HepG2 (cell line): ENCODE measurements around the gene TNFSF10. TPM values are rescaled to one million over a fixed set of nuclear protein-coding genes. Genes with fewer than 3 reads are reported as not detected.

Experiments used
- BHLHE40 ChIP-seq: IDR thresholded peaks from 2 replicates; pipeline ENCODE4 v1.6.1; 2011; ENCODE audit warnings: low read length, improper control_type of control experiment
- CREM ChIP-seq, 2 experiments: sonication (generic) in 1 of 2; formaldehyde crosslinking in 1 of 2; IDR thresholded peaks; 2 replicates each; pipeline versions ENCODE4 v1.4.0 to v1.6.1; 2016 to 2020; ENCODE audit warnings: antibody characterized with exemption in 1 of 2, mild to moderate bottlenecking in 1 of 2, missing genetic modification reagents in 1 of 2
- HIVEP1 ChIP-seq: sonication (generic); formaldehyde crosslinking; IDR thresholded peaks from 2 replicates; pipeline ENCODE4 v1.4.0; 2020; ENCODE audit warnings: mild to moderate bottlenecking, missing genetic modification reagents
- HOXD1 ChIP-seq: sonication (generic); formaldehyde crosslinking; IDR thresholded peaks from 2 replicates; pipeline ENCODE4 v1.5.0; 2020; ENCODE audit warnings: missing genetic modification reagents
- JARID2 ChIP-seq: sonication (generic); formaldehyde crosslinking; IDR thresholded peaks from 2 replicates; pipeline ENCODE4 v1.8.1; 2023; ENCODE audit warnings: missing genetic modification reagents, inconsistent platforms; ENCODE audit not compliant: insufficient replicate concordance
- KDM3A ChIP-seq: IDR thresholded peaks from 2 replicates; pipeline ENCODE4 v1.6.1; 2018; ENCODE audit warnings: low read depth, missing compliant biosample characterization
- KLF11 ChIP-seq: IDR thresholded peaks from 2 replicates; pipeline ENCODE4 v1.6.1; 2016; ENCODE audit warnings: missing compliant biosample characterization
- LCORL ChIP-seq, 2 experiments: fragments of 450-650 bp in 1 of 2; sonication (generic) in 1 of 2; formaldehyde crosslinking in 1 of 2; IDR thresholded peaks; 2 replicates each; pipeline versions ENCODE4 v1.5.0 to v1.6.1; 2017 to 2020; ENCODE audit warnings: antibody characterized with exemption in 1 of 2, missing genetic modification reagents in 1 of 2
- RFXANK ChIP-seq: IDR thresholded peaks from 2 replicates; pipeline ENCODE4 v1.6.1; 2016
- TAF15 ChIP-seq: fragments of 200-400 bp; formaldehyde crosslinking; IDR thresholded peaks from one replicate; pipeline ENCODE4 v1.6.1; 2018; ENCODE audit warnings: mild to moderate bottlenecking, low read depth, low read length; ENCODE audit not compliant: poor library complexity, severe bottlenecking
- ZFP1 ChIP-seq: IDR thresholded peaks from 2 replicates; pipeline ENCODE4 v1.6.1; 2016
- ZNF33B ChIP-seq: sonication (generic); formaldehyde crosslinking; IDR thresholded peaks from 2 replicates; pipeline ENCODE4 v1.5.1; 2020; ENCODE audit warnings: mild to moderate bottlenecking, missing genetic modification reagents
- ZNF563 ChIP-seq: sonication (generic); formaldehyde crosslinking; IDR thresholded peaks from 2 replicates; pipeline ENCODE4 v1.8.0; 2022; ENCODE audit warnings: mild to moderate bottlenecking, moderate library complexity, missing genetic modification reagents
- polyA plus RNA-seq, 8 experiments: library from polyadenylated mRNA; depleted of rRNA in 3 of 8; stranded (reverse) in 7 of 8; unstranded in 1 of 8; fragments of >200 nt; fragmentation: Illumina TruSeq in 4 of 8; extraction: Trizol in 4 of 8; gene quantifications; 2 replicates each; pipeline versions ENCODE4 v1.2.1 to v1.2.3, GENCODE V29; 2011 to 2016; ENCODE audit warnings: low read depth in 4 of 8, missing spikeins in 1 of 8, mixed read lengths in 1 of 8; ENCODE audit not compliant: insufficient read depth in 1 of 8
- total RNA-seq, 5 experiments: library from RNA; depleted of rRNA; stranded (reverse); fragments of >200 nt; fragmentation: Illumina TruSeq; extraction: Trizol; gene quantifications; 2 replicates each; pipeline ENCODE4 v1.2.3, GENCODE V29; 2016; ENCODE audit warnings: low read depth in 1 of 5
- TF ChIP-seq, protein P1 (sequence below): fragments of 450-650 bp; IDR thresholded peaks from 2 replicates; pipeline ENCODE4 v1.6.1; 2017; ENCODE audit warnings: mild to moderate bottlenecking
- TF ChIP-seq, protein P2 (sequence below): sonication (generic); formaldehyde crosslinking; IDR thresholded peaks from 2 replicates; pipeline ENCODE4 v1.4.0; 2020; ENCODE audit warnings: mild to moderate bottlenecking, low read depth, missing genetic modification reagents
- TF ChIP-seq, protein P3 (sequence below): sonication (generic); formaldehyde crosslinking; IDR thresholded peaks from 2 replicates; pipeline ENCODE4 v1.9.0; 2021; ENCODE audit warnings: missing genetic modification reagents, mild to moderate bottlenecking, borderline replicate concordance
- TF ChIP-seq, protein P4 (sequence below): sonication (generic); formaldehyde crosslinking; IDR thresholded peaks from 2 replicates; pipeline ENCODE4 v1.5.0; 2020; ENCODE audit warnings: mild to moderate bottlenecking, missing genetic modification reagents
- TF ChIP-seq, protein P5 (sequence below): sonication (generic); formaldehyde crosslinking; IDR thresholded peaks from 2 replicates; pipeline ENCODE4 v1.4.0; 2020; ENCODE audit warnings: missing genetic modification reagents
- TF ChIP-seq, protein P6 (sequence below): IDR thresholded peaks from 2 replicates; pipeline ENCODE4 v1.6.1; 2018; ENCODE audit warnings: missing genetic modification reagents, mild to moderate bottlenecking, missing compliant biosample characterization

The TNFSF10 gene
- total and polyA plus RNA-seq, 2 of the 13 experiments (the other 11 are each of a cell fraction or from before 2014, with no cell fraction given) = 8.4 to 9.9 TPM

DNA sequence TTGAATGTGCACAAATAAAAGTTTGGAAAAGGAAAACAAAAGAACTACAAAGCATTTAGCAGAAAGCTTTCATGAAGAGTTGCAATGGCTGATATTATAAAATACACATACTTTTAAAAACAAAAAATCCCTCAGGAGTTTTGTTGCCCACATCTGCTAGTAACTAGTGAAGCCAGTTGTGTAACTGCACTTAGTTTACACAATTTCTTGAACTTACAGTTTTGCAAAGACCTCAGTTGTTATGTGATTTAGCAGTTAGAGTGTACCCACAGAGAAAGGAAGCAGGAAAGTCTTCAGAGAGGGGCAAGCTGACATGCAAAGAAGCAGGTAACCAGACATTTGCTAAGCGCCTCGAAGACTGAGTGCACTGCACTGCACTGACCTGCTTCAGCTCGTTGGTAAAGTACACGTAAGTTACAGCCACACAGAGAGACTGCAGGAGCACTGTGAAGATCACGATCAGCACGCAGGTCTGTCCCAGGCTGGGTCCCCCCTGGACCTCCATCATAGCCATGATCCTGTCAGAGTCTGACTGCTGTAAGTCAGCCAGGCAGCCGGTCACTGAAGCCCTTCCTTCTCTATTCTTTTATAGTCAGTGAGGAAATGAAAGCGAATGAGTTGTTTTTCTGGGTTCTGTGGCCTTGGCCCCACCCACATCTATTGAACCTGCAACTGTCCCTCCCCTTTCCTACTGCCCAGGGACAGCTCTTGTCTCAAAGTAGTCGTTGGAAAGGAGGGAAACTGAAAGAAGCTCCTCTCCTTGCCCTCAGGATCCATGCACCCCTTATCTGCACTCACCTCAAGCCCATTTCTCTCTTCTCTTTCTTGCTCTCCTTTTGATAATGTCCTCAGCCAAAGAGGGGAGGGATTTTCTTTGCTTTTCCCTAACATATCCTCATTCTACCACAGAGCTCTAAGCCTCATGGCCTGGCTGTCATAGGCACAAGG lies at the start of gene TNFSF10 (continued):
- TF ChIP-seq, protein P1, sequence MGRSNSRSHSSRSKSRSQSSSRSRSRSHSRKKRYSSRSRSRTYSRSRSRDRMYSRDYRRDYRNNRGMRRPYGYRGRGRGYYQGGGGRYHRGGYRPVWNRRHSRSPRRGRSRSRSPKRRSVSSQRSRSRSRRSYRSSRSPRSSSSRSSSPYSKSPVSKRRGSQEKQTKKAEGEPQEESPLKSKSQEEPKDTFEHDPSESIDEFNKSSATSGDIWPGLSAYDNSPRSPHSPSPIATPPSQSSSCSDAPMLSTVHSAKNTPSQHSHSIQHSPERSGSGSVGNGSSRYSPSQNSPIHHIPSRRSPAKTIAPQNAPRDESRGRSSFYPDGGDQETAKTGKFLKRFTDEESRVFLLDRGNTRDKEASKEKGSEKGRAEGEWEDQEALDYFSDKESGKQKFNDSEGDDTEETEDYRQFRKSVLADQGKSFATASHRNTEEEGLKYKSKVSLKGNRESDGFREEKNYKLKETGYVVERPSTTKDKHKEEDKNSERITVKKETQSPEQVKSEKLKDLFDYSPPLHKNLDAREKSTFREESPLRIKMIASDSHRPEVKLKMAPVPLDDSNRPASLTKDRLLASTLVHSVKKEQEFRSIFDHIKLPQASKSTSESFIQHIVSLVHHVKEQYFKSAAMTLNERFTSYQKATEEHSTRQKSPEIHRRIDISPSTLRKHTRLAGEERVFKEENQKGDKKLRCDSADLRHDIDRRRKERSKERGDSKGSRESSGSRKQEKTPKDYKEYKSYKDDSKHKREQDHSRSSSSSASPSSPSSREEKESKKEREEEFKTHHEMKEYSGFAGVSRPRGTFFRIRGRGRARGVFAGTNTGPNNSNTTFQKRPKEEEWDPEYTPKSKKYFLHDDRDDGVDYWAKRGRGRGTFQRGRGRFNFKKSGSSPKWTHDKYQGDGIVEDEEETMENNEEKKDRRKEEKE = no peak
- TF ChIP-seq ZNF563 (CRISPR knock-in tag) (peak; percentile 75), ZNF33B (CRISPR knock-in tag) (0 out of 2 replicates have a peak, but pooled peaks have one; percentile 32), BHLHE40 (no peak), ZFP1 (CRISPR knock-in tag) (no peak), JARID2 (CRISPR knock-in tag) (no peak), HOXD1 (CRISPR knock-in tag) (no peak), KLF11 (CRISPR knock-in tag) (no peak), TAF15 (no peak), HIVEP1 (CRISPR knock-in tag) (no peak), KDM3A (CRISPR knock-in tag) (no peak), CREM (IDR thresholded peaks at IDR 0.05) (no peak), CREM (CRISPR knock-in tag; IDR thresholded peaks at IDR 0.05) (no peak), LCORL (IDR thresholded peaks at IDR 0.05) (no peak), LCORL (CRISPR knock-in tag; IDR thresholded peaks at IDR 0.05) (no peak), RFXANK (CRISPR knock-in tag) (no peak)
- TF ChIP-seq, protein P2, sequence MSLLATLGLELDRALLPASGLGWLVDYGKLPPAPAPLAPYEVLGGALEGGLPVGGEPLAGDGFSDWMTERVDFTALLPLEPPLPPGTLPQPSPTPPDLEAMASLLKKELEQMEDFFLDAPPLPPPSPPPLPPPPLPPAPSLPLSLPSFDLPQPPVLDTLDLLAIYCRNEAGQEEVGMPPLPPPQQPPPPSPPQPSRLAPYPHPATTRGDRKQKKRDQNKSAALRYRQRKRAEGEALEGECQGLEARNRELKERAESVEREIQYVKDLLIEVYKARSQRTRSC = no peak
- TF ChIP-seq, protein P3, sequence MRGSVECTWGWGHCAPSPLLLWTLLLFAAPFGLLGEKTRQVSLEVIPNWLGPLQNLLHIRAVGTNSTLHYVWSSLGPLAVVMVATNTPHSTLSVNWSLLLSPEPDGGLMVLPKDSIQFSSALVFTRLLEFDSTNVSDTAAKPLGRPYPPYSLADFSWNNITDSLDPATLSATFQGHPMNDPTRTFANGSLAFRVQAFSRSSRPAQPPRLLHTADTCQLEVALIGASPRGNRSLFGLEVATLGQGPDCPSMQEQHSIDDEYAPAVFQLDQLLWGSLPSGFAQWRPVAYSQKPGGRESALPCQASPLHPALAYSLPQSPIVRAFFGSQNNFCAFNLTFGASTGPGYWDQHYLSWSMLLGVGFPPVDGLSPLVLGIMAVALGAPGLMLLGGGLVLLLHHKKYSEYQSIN = no peak
- TF ChIP-seq, protein P4, sequence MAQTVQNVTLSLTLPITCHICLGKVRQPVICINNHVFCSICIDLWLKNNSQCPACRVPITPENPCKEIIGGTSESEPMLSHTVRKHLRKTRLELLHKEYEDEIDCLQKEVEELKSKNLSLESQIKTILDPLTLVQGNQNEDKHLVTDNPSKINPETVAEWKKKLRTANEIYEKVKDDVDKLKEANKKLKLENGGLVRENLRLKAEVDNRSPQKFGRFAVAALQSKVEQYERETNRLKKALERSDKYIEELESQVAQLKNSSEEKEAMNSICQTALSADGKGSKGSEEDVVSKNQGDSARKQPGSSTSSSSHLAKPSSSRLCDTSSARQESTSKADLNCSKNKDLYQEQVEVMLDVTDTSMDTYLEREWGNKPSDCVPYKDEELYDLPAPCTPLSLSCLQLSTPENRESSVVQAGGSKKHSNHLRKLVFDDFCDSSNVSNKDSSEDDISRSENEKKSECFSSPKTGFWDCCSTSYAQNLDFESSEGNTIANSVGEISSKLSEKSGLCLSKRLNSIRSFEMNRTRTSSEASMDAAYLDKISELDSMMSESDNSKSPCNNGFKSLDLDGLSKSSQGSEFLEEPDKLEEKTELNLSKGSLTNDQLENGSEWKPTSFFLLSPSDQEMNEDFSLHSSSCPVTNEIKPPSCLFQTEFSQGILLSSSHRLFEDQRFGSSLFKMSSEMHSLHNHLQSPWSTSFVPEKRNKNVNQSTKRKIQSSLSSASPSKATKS (CRISPR knock-in tag) = no peak
- TF ChIP-seq, protein P5, sequence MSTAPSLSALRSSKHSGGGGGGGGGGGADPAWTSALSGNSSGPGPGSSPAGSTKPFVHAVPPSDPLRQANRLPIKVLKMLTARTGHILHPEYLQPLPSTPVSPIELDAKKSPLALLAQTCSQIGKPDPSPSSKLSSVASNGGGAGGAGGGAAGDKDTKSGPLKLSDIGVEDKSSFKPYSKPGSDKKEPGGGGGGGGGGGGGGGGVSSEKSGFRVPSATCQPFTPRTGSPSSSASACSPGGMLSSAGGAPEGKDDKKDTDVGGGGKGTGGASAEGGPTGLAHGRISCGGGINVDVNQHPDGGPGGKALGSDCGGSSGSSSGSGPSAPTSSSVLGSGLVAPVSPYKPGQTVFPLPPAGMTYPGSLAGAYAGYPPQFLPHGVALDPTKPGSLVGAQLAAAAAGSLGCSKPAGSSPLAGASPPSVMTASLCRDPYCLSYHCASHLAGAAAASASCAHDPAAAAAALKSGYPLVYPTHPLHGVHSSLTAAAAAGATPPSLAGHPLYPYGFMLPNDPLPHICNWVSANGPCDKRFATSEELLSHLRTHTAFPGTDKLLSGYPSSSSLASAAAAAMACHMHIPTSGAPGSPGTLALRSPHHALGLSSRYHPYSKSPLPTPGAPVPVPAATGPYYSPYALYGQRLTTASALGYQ (CRISPR knock-in tag) = no peak
- TF ChIP-seq, protein P6, sequence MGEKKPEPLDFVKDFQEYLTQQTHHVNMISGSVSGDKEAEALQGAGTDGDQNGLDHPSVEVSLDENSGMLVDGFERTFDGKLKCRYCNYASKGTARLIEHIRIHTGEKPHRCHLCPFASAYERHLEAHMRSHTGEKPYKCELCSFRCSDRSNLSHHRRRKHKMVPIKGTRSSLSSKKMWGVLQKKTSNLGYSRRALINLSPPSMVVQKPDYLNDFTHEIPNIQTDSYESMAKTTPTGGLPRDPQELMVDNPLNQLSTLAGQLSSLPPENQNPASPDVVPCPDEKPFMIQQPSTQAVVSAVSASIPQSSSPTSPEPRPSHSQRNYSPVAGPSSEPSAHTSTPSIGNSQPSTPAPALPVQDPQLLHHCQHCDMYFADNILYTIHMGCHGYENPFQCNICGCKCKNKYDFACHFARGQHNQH (CRISPR knock-in tag) = peak; percentile 49
